Fibroblast of lung (primary cell): ENCODE measurements around the gene ARHGAP21. TPM values are rescaled to one million over a fixed set of nuclear protein-coding genes. Genes with fewer than 3 reads are reported as not detected.

Source experiments
- DNase-seq, 2 donors: peaks; one replicate each; pipeline versions ENCODE4 v3.0.0 to v3.0.0-alpha.2; 2010; ENCODE audit warnings: low read depth in 2 of 2
- H2AFZ ChIP-seq: 2 replicates; pipeline ENCODE4 v1.5.1; 2012; ENCODE audit warnings: low read length, control low read depth, inconsistent platforms
- H3K27ac ChIP-seq: 2 replicates; pipeline ENCODE4 v1.5.1; 2011; ENCODE audit warnings: low read length, control low read depth; ENCODE audit not compliant: insufficient read depth
- H3K27me3 ChIP-seq: 2 replicates; pipeline ENCODE4 v1.5.1; 2011; ENCODE audit warnings: mild to moderate bottlenecking, low read length; ENCODE audit not compliant: control insufficient read depth, insufficient read depth
- H3K36me3 ChIP-seq: 2 replicates; pipeline ENCODE4 v1.5.1; 2011; ENCODE audit warnings: low read length; ENCODE audit not compliant: control insufficient read depth, insufficient read depth
- H3K4me1 ChIP-seq: 2 replicates; pipeline ENCODE4 v1.5.1; 2011; ENCODE audit warnings: low read length; ENCODE audit not compliant: control insufficient read depth, insufficient read depth; ENCODE audit errors: extremely low read depth
- H3K4me2 ChIP-seq: 2 replicates; pipeline ENCODE4 v1.5.1; 2011; ENCODE audit warnings: low read length, control low read depth; ENCODE audit not compliant: insufficient read depth; ENCODE audit errors: extremely low read depth
- H3K4me3 ChIP-seq, 4 experiments: fragments of 200-600 bp in 1 of 4; sonication (generic) in 1 of 4; replicated peaks in 1 of 4; 2 replicates each; pipeline ENCODE4 v1.5.1; 2011 to 2016; ENCODE audit warnings: low read length in 4 of 4, low read depth in 3 of 4, mild to moderate bottlenecking in 3 of 4, control low read depth in 2 of 4, inconsistent platforms in 1 of 4, mixed read lengths in 1 of 4; ENCODE audit not compliant: insufficient read depth in 1 of 4; ENCODE audit errors: control extremely low read depth in 1 of 4
- H3K79me2 ChIP-seq: 2 replicates; pipeline ENCODE4 v1.5.1; 2012; ENCODE audit warnings: mild to moderate bottlenecking, low read length, inconsistent platforms; ENCODE audit not compliant: control insufficient read depth, insufficient read depth
- H3K9ac ChIP-seq: 2 replicates; pipeline ENCODE4 v1.5.1; 2011; ENCODE audit warnings: mild to moderate bottlenecking, low read length, control low read depth; ENCODE audit not compliant: insufficient read depth
- H3K9me3 ChIP-seq: 2 replicates; pipeline ENCODE4 v1.5.1; 2012; ENCODE audit warnings: low read depth, low read length; ENCODE audit not compliant: control insufficient read depth, insufficient read depth
- H4K20me1 ChIP-seq: 2 replicates; pipeline ENCODE4 v1.5.1; 2011; ENCODE audit warnings: low read length; ENCODE audit not compliant: control insufficient read depth, insufficient read depth; ENCODE audit errors: extremely low read depth
- EZH2 ChIP-seq: IDR thresholded peaks from 2 replicates; pipeline ENCODE4 v1.5.1; 2012; ENCODE audit warnings: low read length, control low read depth, mild to moderate bottlenecking; ENCODE audit errors: missing control alignments
- polyA plus RNA-seq, 2 donors: library from polyadenylated mRNA; depleted of rRNA in 1 of 2; stranded (reverse) in 1 of 2; unstranded in 1 of 2; fragments of >200 nt; gene quantifications; 2 replicates each; pipeline ENCODE4 v1.2.1, GENCODE V29; 2011 to 2012; ENCODE audit warnings: missing spikeins in 1 of 2
- total RNA-seq: library from RNA; depleted of rRNA; stranded (reverse); fragments of >200 nt; gene quantifications from 2 replicates; pipeline ENCODE4 v1.2.1, GENCODE V29; 2014
- TF ChIP-seq, protein P1 (sequence below), 2 donors: IDR thresholded peaks in 1 of 2; conservative IDR thresholded peaks in 1 of 2; 1 replicate in 1 of 2; 2 replicates in 1 of 2; pipeline ENCODE4 v1.5.1; 2011 to 2012; ENCODE audit warnings: low read length in 2 of 2, control low read depth in 1 of 2, inconsistent platforms in 1 of 2, low read depth in 1 of 2, mild to moderate bottlenecking in 1 of 2

Gene ARHGAP21
- total and polyA plus RNA-seq, 2 donors (not counting 1 experiment from before 2014, with no cell fraction given), result 105 to 173 TPM

DNA sequence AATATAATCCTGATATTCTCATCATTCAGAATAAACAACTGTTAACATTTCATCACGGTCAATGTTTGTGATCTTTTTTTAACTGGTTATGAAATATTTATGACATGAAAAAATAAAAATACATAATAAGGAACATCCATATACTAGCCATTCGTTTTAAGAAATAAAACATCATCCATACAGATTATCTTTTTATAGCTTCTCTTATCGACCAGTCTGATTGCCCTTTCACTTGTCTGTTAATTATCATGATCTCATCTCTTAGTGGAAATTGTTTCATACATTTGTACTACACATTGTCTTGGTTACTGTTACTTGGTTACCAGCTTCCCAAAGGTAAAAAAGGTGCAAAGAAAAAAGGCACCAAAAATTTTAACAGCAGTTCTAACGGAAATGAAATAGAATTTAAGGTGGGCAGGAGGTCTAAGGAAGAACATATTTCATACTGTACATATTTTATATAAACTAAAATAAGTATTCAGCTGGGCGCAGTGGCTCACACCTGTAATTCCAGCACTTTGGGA, 8.4 kb downstream of the ARHGAP21 start:
- Histone ChIP-seq H2AFZ (no peak overlapping the region), H3K27me3 (no peaks in the 10 kb centered on the region), H3K36me3 (peaks cover 2% of the 10 kb centered on the region), H3K4me2 (no peak overlapping the region), H3K79me2 (peaks cover 96% of the 10 kb centered on the region), H3K9me3 (no peaks in the 10 kb centered on the region), H3K27ac (no peak overlapping the region), H4K20me1 (no peaks in the 10 kb centered on the region), H3K4me1 (peaks cover 16% of the 10 kb centered on the region), H3K4me3 (no peak overlapping the region), H3K9ac (no peak overlapping the region)
- DNase-seq, result no peak
- TF ChIP-seq, protein P1, sequence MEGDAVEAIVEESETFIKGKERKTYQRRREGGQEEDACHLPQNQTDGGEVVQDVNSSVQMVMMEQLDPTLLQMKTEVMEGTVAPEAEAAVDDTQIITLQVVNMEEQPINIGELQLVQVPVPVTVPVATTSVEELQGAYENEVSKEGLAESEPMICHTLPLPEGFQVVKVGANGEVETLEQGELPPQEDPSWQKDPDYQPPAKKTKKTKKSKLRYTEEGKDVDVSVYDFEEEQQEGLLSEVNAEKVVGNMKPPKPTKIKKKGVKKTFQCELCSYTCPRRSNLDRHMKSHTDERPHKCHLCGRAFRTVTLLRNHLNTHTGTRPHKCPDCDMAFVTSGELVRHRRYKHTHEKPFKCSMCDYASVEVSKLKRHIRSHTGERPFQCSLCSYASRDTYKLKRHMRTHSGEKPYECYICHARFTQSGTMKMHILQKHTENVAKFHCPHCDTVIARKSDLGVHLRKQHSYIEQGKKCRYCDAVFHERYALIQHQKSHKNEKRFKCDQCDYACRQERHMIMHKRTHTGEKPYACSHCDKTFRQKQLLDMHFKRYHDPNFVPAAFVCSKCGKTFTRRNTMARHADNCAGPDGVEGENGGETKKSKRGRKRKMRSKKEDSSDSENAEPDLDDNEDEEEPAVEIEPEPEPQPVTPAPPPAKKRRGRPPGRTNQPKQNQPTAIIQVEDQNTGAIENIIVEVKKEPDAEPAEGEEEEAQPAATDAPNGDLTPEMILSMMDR (conservative IDR thresholded peaks at IDR 0.05 in 1 of 2, IDR thresholded peaks at IDR 0.05 in 1 of 2; ENCODE audit: low read depth in 1 of 2, low read length in 2 of 2), result no peak
- no peak for TF ChIP-seq EZH2

DNA sequence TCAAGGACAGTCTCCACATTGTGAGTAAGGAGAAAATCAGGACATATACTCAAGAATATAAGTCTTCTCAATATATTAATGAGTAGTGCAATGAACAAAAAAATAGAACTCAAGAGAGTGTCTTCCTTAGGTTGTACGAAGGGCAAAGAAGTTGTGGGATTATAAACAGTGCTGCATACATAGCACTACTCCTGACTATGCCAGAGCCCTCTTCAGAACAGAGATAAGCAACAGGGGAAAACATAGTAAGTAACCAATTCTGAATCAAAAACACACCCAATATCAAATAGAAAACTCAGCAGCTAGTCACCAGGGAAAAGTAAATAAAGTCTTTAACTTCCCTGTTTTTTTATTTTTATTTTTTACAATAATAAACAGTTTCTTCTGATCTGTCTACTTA, 10.6 kb downstream of the ARHGAP21 start:
- Histone ChIP-seq H3K36me3 (peaks cover 2% of the 10 kb centered on the region), H3K27ac (no peak overlapping the region), H3K79me2 (peaks cover 98% of the 10 kb centered on the region), H3K4me1 (peaks cover 14% of the 10 kb centered on the region), H3K27me3 (no peaks in the 10 kb centered on the region), H3K9ac (no peak overlapping the region), H4K20me1 (no peaks in the 10 kb centered on the region), H3K4me3 (no peak overlapping the region), H3K9me3 (no peaks in the 10 kb centered on the region), H3K4me2 (no peak overlapping the region), H2AFZ (no peak overlapping the region)
- TF ChIP-seq EZH2, result no peak
- TF ChIP-seq, protein P1 (conservative IDR thresholded peaks at IDR 0.05 in 1 of 2, IDR thresholded peaks at IDR 0.05 in 1 of 2; ENCODE audit: low read depth in 1 of 2, low read length in 2 of 2), result no peak
- DNase-seq, result no peak

DNA sequence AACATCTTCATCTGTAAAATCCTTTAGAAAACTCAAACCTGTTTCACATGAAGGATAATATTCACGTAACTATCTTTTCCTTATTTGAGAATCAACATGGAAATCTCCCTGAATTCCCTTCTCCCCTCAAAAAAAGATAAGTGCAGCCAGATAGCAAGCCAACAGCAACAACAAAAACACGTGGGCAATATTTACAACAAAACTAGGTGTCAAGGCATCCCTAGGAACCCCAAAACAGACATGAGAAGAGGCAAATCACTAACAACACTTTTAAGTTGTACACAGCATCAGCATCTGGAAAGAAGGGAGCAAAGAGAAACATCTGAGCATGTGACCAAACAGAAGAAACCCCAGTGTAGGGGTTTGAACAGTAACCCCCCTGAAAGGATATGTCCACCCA, 12.2 kb downstream of the ARHGAP21 start:
- H3K4me2 ChIP-seq, result no peak overlapping the region
- no peaks in the 10 kb centered on the region for H4K20me1 ChIP-seq
- no peak overlapping the region for H3K9ac ChIP-seq
- no peaks in the 10 kb centered on the region for H3K9me3 ChIP-seq
- H2AFZ ChIP-seq, result no peak overlapping the region
- H3K4me1 ChIP-seq, result peaks cover 14% of the 10 kb centered on the region
- TF ChIP-seq, protein P1 (conservative IDR thresholded peaks at IDR 0.05 in 1 of 2, IDR thresholded peaks at IDR 0.05 in 1 of 2; ENCODE audit: low read depth in 1 of 2, low read length in 2 of 2), result no peak
- TF ChIP-seq EZH2, result no peak
- peaks cover 2% of the 10 kb centered on the region for H3K36me3 ChIP-seq
- H3K27me3 ChIP-seq, result no peaks in the 10 kb centered on the region
- peaks cover 96% of the 10 kb centered on the region for H3K79me2 ChIP-seq
- DNase-seq, result no peak
- no peak overlapping the region for H3K4me3 ChIP-seq
- H3K27ac ChIP-seq, result no peak overlapping the region
